Measurements from ENCODE around the gene JUP.

The JUP gene

DNA sequence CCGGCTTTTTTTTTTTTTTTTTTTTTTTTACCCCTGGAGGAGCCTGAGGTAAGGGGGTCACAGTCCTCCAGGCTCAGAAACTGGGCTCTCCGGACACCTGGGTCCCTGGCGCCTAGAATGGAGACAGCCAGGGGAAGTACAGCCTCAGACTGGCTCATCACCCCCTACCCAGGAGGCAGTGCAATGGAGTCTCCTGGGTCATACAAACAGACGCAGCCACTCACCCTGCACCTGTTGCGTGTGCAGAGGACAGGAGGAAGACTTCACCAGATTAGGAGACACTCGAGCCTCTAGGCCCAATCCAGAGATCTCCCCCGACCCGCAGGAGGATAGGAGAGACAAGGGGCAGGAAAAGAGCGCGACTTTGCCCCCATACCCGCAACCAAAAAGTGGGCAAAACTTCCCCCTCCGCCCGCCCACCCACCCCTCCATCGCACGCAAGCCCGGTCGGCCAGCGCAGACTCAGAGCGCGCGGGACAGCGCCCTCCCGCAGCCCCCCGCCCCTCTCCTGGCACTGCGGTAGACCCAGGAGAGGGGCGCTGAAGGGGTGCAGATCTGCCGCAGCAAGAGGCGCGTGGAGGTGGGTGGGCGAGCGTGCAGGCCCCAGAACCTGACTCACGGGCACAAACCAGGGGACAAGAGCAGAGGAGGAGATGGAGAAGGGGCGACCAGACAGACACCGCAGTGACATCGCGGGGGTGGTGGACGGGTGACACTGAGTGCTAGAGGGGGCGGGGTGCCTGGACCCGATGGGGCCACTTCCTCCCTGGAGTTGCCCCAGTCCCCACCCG, 53.0 kb downstream of the JUP start:
- no peak for TF ChIP-seq TAF1 (IDR thresholded peaks at IDR 0.05; ENCODE audit: low read depth)
- no peak for TF ChIP-seq YY1 (IDR thresholded peaks at IDR 0.05; ENCODE audit: low read depth)
- TF ChIP-seq, protein P1, sequence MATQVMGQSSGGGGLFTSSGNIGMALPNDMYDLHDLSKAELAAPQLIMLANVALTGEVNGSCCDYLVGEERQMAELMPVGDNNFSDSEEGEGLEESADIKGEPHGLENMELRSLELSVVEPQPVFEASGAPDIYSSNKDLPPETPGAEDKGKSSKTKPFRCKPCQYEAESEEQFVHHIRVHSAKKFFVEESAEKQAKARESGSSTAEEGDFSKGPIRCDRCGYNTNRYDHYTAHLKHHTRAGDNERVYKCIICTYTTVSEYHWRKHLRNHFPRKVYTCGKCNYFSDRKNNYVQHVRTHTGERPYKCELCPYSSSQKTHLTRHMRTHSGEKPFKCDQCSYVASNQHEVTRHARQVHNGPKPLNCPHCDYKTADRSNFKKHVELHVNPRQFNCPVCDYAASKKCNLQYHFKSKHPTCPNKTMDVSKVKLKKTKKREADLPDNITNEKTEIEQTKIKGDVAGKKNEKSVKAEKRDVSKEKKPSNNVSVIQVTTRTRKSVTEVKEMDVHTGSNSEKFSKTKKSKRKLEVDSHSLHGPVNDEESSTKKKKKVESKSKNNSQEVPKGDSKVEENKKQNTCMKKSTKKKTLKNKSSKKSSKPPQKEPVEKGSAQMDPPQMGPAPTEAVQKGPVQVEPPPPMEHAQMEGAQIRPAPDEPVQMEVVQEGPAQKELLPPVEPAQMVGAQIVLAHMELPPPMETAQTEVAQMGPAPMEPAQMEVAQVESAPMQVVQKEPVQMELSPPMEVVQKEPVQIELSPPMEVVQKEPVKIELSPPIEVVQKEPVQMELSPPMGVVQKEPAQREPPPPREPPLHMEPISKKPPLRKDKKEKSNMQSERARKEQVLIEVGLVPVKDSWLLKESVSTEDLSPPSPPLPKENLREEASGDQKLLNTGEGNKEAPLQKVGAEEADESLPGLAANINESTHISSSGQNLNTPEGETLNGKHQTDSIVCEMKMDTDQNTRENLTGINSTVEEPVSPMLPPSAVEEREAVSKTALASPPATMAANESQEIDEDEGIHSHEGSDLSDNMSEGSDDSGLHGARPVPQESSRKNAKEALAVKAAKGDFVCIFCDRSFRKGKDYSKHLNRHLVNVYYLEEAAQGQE (IDR thresholded peaks at IDR 0.05; ENCODE audit: low read depth), result no peak
- no peak for TF ChIP-seq TCF12 (IDR thresholded peaks at IDR 0.05; ENCODE audit: low read depth)
- TF ChIP-seq TEAD4 (IDR thresholded peaks at IDR 0.05), result no peak

DNA sequence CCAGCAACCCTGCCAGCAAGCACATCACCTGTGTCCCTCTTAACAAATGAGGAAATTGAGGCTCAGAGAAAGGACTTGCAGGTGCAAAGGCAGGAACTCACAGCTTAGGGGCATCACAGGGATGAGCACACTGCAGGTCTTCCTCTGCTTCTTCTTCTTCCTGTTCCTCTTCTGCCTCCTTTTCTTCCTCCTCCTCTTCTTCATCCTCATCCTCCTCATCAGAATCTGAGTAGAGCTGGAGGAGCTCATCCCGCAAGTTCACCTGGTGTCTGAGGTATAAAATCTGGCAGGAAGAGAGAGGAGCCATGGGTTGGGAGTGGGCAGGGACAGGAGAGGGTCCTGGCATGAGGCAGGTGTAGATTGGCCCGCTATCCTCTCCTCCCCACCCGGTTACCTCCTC, 54.7 kb downstream of the JUP start:
- TF ChIP-seq NFIC (IDR thresholded peaks at IDR 0.05) (no peak), FOXM1 (IDR thresholded peaks at IDR 0.05; ENCODE audit: borderline replicate concordance, low read depth) (no peak), CREB1 (IDR thresholded peaks at IDR 0.05; ENCODE audit: low read depth) (no peak), TAF1 (IDR thresholded peaks at IDR 0.05; ENCODE audit: low read depth) (no peak), EGR1 (IDR thresholded peaks at IDR 0.05) (no peak), EP300 (IDR thresholded peaks at IDR 0.05; ENCODE audit: borderline replicate concordance) (no peak), TEAD4 (IDR thresholded peaks at IDR 0.05) (no peak), RAD21 (IDR thresholded peaks at IDR 0.05; ENCODE audit: low read depth) (no peak), ZBTB7A (IDR thresholded peaks at IDR 0.05; ENCODE audit: low read depth) (no peak)
- TF ChIP-seq, protein P2, sequence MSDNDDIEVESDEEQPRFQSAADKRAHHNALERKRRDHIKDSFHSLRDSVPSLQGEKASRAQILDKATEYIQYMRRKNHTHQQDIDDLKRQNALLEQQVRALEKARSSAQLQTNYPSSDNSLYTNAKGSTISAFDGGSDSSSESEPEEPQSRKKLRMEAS (IDR thresholded peaks at IDR 0.05), result no peak
- TF ChIP-seq, protein P3, sequence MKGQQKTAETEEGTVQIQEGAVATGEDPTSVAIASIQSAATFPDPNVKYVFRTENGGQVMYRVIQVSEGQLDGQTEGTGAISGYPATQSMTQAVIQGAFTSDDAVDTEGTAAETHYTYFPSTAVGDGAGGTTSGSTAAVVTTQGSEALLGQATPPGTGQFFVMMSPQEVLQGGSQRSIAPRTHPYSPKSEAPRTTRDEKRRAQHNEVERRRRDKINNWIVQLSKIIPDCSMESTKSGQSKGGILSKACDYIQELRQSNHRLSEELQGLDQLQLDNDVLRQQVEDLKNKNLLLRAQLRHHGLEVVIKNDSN (IDR thresholded peaks at IDR 0.05), result no peak
- TF ChIP-seq, protein P1 (IDR thresholded peaks at IDR 0.05; ENCODE audit: low read depth), result no peak

DNA sequence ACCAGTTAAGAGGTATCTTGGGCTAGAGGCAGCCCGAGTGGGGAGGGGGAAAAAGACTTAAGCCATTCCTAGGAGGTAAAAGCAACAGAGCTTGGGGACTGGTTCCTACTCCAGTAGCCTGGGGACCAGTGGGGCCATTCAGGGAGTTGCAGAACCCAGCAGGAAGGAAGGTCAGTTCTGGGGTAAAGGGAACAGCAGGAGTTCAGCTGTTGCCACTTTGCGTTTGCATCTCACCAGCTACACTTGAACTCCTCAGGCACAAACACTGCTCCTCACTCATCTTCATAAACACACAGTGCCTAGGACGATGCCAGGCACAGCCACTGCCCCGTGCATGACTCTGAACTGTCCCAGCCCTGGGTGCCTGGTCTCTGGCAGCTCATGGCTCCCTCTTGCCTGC, 56.0 kb downstream of the JUP start:
- no peak for TF ChIP-seq EGR1 (IDR thresholded peaks at IDR 0.05)
- TF ChIP-seq, protein P2 (IDR thresholded peaks at IDR 0.05), result no peak

DNA sequence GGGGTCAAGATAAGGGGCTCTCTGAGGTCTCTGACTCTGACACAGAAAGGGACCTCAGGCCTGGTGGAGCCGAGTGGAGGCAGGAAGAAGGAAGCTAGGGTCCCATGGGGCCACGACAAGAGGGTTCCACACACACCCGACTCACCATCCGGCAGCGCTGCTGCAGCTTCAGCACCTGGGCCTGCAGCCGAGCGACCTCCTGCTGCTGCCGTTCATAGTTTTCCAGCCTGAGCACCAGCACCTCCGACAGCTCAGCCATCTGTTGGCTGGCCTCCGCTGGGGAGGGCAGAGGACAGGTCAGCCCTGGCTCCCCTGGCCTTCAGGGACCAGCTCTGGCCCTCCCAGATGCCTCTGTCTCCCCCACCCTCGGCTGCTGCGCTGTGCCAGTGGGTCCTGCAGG, 58.5 kb downstream of the JUP start:
- TF ChIP-seq YY1 (IDR thresholded peaks at IDR 0.05; ENCODE audit: low read depth), result no peak
- TF ChIP-seq TEAD4 (IDR thresholded peaks at IDR 0.05), result no peak
- TF ChIP-seq, protein P2 (IDR thresholded peaks at IDR 0.05), result no peak
- no peak for TF ChIP-seq TCF12 (IDR thresholded peaks at IDR 0.05; ENCODE audit: low read depth)
- no peak for TF ChIP-seq CEBPB (IDR thresholded peaks at IDR 0.05)
- TF ChIP-seq, protein P1 (IDR thresholded peaks at IDR 0.05; ENCODE audit: low read depth), result no peak
- TF ChIP-seq NFIC (IDR thresholded peaks at IDR 0.05), result no peak
- TF ChIP-seq, protein P3 (IDR thresholded peaks at IDR 0.05), result no peak
- TF ChIP-seq TAF1 (IDR thresholded peaks at IDR 0.05; ENCODE audit: low read depth), result no peak
- TF ChIP-seq FOXM1 (IDR thresholded peaks at IDR 0.05; ENCODE audit: borderline replicate concordance, low read depth), result no peak

DNA sequence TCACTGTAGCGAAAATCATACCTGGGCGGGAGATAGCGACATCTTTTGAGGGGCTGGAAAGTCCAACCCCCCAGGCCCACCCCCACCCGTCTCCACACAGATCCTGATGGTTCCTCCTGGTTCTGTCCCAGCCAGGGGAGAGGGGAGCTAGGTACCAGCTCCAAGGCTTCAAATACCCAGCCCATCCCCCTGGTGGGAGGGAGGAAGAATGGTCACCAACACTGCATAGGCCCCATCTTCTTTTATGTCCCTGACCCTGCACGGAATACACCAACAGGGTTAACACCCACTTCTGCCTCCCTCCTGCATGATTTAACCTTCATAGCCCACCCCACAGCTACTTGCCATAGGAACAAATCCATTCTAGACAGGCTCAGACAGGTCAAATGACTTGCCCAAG, 61.4 kb downstream of the JUP start:
- TF ChIP-seq RAD21 (IDR thresholded peaks at IDR 0.05; ENCODE audit: low read depth), result no peak
- no peak for TF ChIP-seq CREB1 (IDR thresholded peaks at IDR 0.05; ENCODE audit: low read depth)
- TF ChIP-seq TCF12 (IDR thresholded peaks at IDR 0.05; ENCODE audit: low read depth), result no peak
- TF ChIP-seq, protein P1 (IDR thresholded peaks at IDR 0.05; ENCODE audit: low read depth), result no peak
- no peak for TF ChIP-seq NFIC (IDR thresholded peaks at IDR 0.05)
